ENCODE results near the gene LUZP2.

DNA sequence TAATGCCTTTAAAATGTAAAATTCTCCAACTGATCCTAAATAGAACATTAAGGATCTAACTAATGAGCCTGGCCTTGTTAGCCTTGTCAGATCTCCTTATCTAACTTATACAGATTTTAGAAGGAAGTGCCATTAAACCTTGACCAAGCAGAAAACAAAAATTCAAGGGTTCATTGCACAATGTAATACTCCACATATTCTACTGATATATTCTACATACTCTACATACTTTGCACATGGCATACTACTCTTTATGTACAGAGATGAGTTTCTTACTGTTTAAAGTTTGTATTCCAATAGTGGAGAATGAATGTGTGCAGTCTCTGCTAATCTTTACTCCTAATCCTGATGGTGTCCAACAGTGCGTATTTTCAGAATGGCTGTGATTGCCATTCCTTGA, 297.2 kb downstream of the LUZP2 start:
- TF ChIP-seq POLR2A (IDR thresholded peaks at IDR 0.05): no peak
- TF ChIP-seq, protein P1, sequence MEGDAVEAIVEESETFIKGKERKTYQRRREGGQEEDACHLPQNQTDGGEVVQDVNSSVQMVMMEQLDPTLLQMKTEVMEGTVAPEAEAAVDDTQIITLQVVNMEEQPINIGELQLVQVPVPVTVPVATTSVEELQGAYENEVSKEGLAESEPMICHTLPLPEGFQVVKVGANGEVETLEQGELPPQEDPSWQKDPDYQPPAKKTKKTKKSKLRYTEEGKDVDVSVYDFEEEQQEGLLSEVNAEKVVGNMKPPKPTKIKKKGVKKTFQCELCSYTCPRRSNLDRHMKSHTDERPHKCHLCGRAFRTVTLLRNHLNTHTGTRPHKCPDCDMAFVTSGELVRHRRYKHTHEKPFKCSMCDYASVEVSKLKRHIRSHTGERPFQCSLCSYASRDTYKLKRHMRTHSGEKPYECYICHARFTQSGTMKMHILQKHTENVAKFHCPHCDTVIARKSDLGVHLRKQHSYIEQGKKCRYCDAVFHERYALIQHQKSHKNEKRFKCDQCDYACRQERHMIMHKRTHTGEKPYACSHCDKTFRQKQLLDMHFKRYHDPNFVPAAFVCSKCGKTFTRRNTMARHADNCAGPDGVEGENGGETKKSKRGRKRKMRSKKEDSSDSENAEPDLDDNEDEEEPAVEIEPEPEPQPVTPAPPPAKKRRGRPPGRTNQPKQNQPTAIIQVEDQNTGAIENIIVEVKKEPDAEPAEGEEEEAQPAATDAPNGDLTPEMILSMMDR (IDR thresholded peaks at IDR 0.05): no peak
- TF ChIP-seq POLR2AphosphoS5 (IDR thresholded peaks at IDR 0.05): no peak
